GM23338 (cell line): ENCODE data around the gene SCP2. TPM values are rescaled to one million over a fixed set of nuclear protein-coding genes. Genes with fewer than 3 reads are reported as not detected.

ENCODE experiments used
- ATAC-seq: fragments of 200-7000 bp; cut with Tn5 transposase; 3 replicates; pipeline ENCODE4 v1.9.1; 2020
- DNase-seq: peaks from one replicate; pipeline ENCODE4 v3.0.0-alpha.2; 2015; ENCODE audit warnings: low spot score
- H2AFZ ChIP-seq: fragments of 200-600 bp; sonication (generic); 2 replicates; pipeline ENCODE4 v1.8.0; 2016; ENCODE audit warnings: antibody characterized with exemption, mild to moderate bottlenecking, moderate library complexity
- H3F3A ChIP-seq: fragments of 200-600 bp; sonication (generic); replicated peaks from 2 replicates; pipeline ENCODE4 v1.8.0; 2017; ENCODE audit warnings: antibody characterized with exemption, mixed run types, low read depth
- H3K27ac ChIP-seq: fragments of 200-600 bp; sonication (generic); 2 replicates; pipeline ENCODE4 v1.6.1; 2016; ENCODE audit warnings: low read depth
- H3K27me3 ChIP-seq: fragments of 200-600 bp; sonication (generic); 2 replicates; pipeline ENCODE4 v1.8.0; 2016; ENCODE audit warnings: mild to moderate bottlenecking, mixed run types, moderate library complexity; ENCODE audit not compliant: insufficient read depth
- H3K36me3 ChIP-seq: fragments of 200-600 bp; sonication (generic); 2 replicates; pipeline ENCODE4 v1.8.0; 2016; ENCODE audit warnings: mild to moderate bottlenecking; ENCODE audit not compliant: insufficient read depth
- H3K4me1 ChIP-seq: fragments of 200-600 bp; sonication (generic); 2 replicates; pipeline ENCODE4 v1.8.0; 2016; ENCODE audit warnings: mild to moderate bottlenecking, moderate library complexity; ENCODE audit not compliant: insufficient read depth
- H3K4me2 ChIP-seq: fragments of 200-600 bp; sonication (generic); 2 replicates; pipeline ENCODE4 v1.7.1; 2017; ENCODE audit warnings: mixed run types
- H3K4me3 ChIP-seq: fragments of 200-600 bp; sonication (generic); 2 replicates; pipeline ENCODE4 v1.6.1; 2016; ENCODE audit warnings: mixed run types
- H3K79me2 ChIP-seq: fragments of 200-600 bp; sonication (generic); replicated peaks from 2 replicates; pipeline ENCODE4 v1.8.0; 2017; ENCODE audit warnings: mild to moderate bottlenecking; ENCODE audit not compliant: insufficient read depth
- H3K9me2 ChIP-seq: fragments of 200-600 bp; sonication (generic); 2 replicates; pipeline ENCODE4 v1.8.0; 2017; ENCODE audit not compliant: insufficient read depth
- H4K20me1 ChIP-seq: fragments of 200-600 bp; sonication (generic); replicated peaks from 2 replicates; pipeline ENCODE4 v1.8.0; 2017; ENCODE audit warnings: mild to moderate bottlenecking; ENCODE audit not compliant: insufficient read depth
- H3K27ac Mint-ChIP-seq: 2 replicates; pipeline ENCODE4 v1.8.0; 2020; ENCODE audit warnings: inconsistent platforms, mild to moderate bottlenecking, moderate library complexity, mixed read lengths
- H3K27me3 Mint-ChIP-seq: 3 replicates; pipeline ENCODE4 v1.8.0; 2022; ENCODE audit warnings: low read depth, mild to moderate bottlenecking, moderate library complexity, mixed read lengths, inconsistent platforms; ENCODE audit not compliant: insufficient read depth, poor library complexity
- H3K36me3 Mint-ChIP-seq: 3 replicates; pipeline ENCODE4 v1.8.0; 2021; ENCODE audit warnings: low read depth, mild to moderate bottlenecking, inconsistent platforms, moderate library complexity, mixed read lengths
- H3K4me1 Mint-ChIP-seq: 3 replicates; pipeline ENCODE4 v1.8.0; 2020; ENCODE audit warnings: mild to moderate bottlenecking, inconsistent platforms, mixed read lengths
- H3K4me3 Mint-ChIP-seq: 3 replicates; pipeline ENCODE4 v1.8.0; 2021; ENCODE audit warnings: moderate library complexity, mild to moderate bottlenecking, inconsistent platforms, mixed read lengths
- H3K9me3 Mint-ChIP-seq: 3 replicates; pipeline ENCODE4 v1.8.0; 2020; ENCODE audit warnings: moderate library complexity, mild to moderate bottlenecking, inconsistent platforms, mixed read lengths
- CREB1 ChIP-seq: fragments of 250-450 bp; sonication (Bioruptor Pico); IDR thresholded peaks from 2 replicates; pipeline ENCODE4 v1.5.0; 2020; ENCODE audit warnings: low read depth, mild to moderate bottlenecking, moderate library complexity
- EZH2 ChIP-seq: fragments of 200-600 bp; sonication (generic); IDR thresholded peaks from one replicate; pipeline ENCODE4 v1.8.0; 2017; ENCODE audit warnings: antibody characterized with exemption, mild to moderate bottlenecking, low read depth; ENCODE audit not compliant: unreplicated experiment
- JUNB ChIP-seq: IDR thresholded peaks from one replicate; pipeline ENCODE4 v1.6.1; 2016; ENCODE audit warnings: antibody characterized with exemption; ENCODE audit not compliant: unreplicated experiment
- NANOG ChIP-seq: IDR thresholded peaks from 2 replicates; pipeline ENCODE4 v1.6.1; 2016; ENCODE audit warnings: antibody characterized with exemption, borderline replicate concordance
- POLR2AphosphoS5 ChIP-seq: IDR thresholded peaks from 2 replicates; pipeline ENCODE4 v1.6.1; 2016; ENCODE audit warnings: antibody characterized with exemption, low read depth
- STAT1 ChIP-seq: IDR thresholded peaks from one replicate; pipeline ENCODE4 v1.6.1; 2016; ENCODE audit warnings: antibody characterized with exemption; ENCODE audit not compliant: unreplicated experiment
- ZNF114 ChIP-seq: fragments of 250-450 bp; sonication (Bioruptor Pico); IDR thresholded peaks from 2 replicates; pipeline ENCODE4 v1.5.0; 2020; ENCODE audit warnings: mild to moderate bottlenecking, moderate library complexity
- ZNF331 ChIP-seq: fragments of 250-450 bp; sonication (Bioruptor Pico); IDR thresholded peaks from 2 replicates; pipeline ENCODE4 v1.5.0; 2020; ENCODE audit warnings: low read depth, mild to moderate bottlenecking, moderate library complexity
- polyA plus RNA-seq: library from polyadenylated mRNA; unstranded; fragments of >200 nt; fragmentation: Nextera tagmentation; extraction: Ambion mirVana; gene quantifications from 2 replicates; pipeline ENCODE4 v1.2.1, GENCODE V29; 2016
- total RNA-seq: library from RNA; depleted of rRNA; stranded (reverse); fragments of >200 nt; shearing (Covaris generic); gene quantifications from 2 replicates; pipeline ENCODE4 v1.2.3, GENCODE V29; 2014
- TF ChIP-seq, protein P1 (sequence below): IDR thresholded peaks from one replicate; pipeline ENCODE4 v1.6.1; 2018; ENCODE audit warnings: antibody characterized with exemption; ENCODE audit not compliant: unreplicated experiment
- TF ChIP-seq, protein P2 (sequence below), 2 experiments: fragments of 200-600 bp in 1 of 2; sonication (generic) in 1 of 2; conservative IDR thresholded peaks; 2 replicates each; pipeline versions ENCODE4 v1.5.1 to v1.6.1; 2016 to 2017; ENCODE audit warnings: antibody characterized with exemption in 2 of 2, low read depth in 2 of 2, mild to moderate bottlenecking in 2 of 2, moderate library complexity in 1 of 2

SCP2 gene
- total and polyA plus RNA-seq, 2 experiments from 2014 or later, result 66.3 to 116 TPM

DNA sequence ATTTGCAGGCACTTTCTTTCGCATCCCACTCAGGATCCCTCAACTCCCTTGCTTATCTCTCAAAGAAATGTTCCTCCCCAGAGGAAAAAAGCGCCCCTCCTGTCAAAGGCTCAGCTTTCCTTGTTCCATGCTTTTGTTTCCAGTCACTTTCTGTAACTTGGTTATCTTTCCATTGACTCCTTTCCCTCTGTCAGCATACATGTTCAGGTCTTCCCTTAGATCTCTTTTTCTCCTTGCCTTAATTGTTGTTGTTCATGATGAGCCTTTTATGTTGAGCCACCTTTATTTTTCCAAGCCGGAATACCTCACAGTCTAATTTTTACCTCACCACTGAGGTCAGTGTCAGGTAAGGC is 88.4 kb downstream of the SCP2 start (continued):
- no peak for TF ChIP-seq STAT1
- no peak for TF ChIP-seq EZH2
- TF ChIP-seq JUNB, result no peak
- no peak for TF ChIP-seq NANOG
- TF ChIP-seq, protein P1, sequence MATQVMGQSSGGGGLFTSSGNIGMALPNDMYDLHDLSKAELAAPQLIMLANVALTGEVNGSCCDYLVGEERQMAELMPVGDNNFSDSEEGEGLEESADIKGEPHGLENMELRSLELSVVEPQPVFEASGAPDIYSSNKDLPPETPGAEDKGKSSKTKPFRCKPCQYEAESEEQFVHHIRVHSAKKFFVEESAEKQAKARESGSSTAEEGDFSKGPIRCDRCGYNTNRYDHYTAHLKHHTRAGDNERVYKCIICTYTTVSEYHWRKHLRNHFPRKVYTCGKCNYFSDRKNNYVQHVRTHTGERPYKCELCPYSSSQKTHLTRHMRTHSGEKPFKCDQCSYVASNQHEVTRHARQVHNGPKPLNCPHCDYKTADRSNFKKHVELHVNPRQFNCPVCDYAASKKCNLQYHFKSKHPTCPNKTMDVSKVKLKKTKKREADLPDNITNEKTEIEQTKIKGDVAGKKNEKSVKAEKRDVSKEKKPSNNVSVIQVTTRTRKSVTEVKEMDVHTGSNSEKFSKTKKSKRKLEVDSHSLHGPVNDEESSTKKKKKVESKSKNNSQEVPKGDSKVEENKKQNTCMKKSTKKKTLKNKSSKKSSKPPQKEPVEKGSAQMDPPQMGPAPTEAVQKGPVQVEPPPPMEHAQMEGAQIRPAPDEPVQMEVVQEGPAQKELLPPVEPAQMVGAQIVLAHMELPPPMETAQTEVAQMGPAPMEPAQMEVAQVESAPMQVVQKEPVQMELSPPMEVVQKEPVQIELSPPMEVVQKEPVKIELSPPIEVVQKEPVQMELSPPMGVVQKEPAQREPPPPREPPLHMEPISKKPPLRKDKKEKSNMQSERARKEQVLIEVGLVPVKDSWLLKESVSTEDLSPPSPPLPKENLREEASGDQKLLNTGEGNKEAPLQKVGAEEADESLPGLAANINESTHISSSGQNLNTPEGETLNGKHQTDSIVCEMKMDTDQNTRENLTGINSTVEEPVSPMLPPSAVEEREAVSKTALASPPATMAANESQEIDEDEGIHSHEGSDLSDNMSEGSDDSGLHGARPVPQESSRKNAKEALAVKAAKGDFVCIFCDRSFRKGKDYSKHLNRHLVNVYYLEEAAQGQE, result no peak
- no peak for TF ChIP-seq ZNF331 (CRISPR knock-in tag)
- TF ChIP-seq, protein P2, sequence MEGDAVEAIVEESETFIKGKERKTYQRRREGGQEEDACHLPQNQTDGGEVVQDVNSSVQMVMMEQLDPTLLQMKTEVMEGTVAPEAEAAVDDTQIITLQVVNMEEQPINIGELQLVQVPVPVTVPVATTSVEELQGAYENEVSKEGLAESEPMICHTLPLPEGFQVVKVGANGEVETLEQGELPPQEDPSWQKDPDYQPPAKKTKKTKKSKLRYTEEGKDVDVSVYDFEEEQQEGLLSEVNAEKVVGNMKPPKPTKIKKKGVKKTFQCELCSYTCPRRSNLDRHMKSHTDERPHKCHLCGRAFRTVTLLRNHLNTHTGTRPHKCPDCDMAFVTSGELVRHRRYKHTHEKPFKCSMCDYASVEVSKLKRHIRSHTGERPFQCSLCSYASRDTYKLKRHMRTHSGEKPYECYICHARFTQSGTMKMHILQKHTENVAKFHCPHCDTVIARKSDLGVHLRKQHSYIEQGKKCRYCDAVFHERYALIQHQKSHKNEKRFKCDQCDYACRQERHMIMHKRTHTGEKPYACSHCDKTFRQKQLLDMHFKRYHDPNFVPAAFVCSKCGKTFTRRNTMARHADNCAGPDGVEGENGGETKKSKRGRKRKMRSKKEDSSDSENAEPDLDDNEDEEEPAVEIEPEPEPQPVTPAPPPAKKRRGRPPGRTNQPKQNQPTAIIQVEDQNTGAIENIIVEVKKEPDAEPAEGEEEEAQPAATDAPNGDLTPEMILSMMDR (conservative IDR thresholded peaks at IDR 0.05; ENCODE audit: low read depth in 2 of 2), result no peak
- no peak for TF ChIP-seq ZNF114 (CRISPR knock-in tag)
- no peak for TF ChIP-seq CREB1 (CRISPR knock-in tag)
- TF ChIP-seq POLR2AphosphoS5, result no peak

DNA sequence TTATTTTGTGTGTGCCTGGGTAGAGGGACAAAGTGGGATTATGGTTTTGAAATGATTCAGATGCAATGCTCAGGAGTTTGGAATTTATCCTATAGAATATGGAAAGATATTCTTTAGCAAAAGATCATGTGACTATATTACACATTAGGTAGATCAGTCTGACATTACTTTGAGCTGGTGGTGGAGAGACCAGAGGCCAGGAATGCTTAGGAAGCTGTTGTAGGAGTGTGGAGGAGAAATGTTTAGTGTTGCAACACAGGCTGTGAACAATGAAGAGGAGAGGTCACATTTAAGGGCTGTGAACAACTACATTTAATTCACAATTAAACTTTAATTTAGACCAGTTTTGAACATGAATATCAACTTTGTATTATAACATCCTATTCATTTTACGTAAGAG is 89.6 kb downstream of the SCP2 start:
- no peak for ATAC-seq
- no peak overlapping the region for H3K4me3 Mint-ChIP-seq
- no peak for TF ChIP-seq POLR2AphosphoS5
- TF ChIP-seq EZH2, result no peak
- TF ChIP-seq ZNF331 (CRISPR knock-in tag), result no peak
- TF ChIP-seq, protein P1, result no peak
- TF ChIP-seq STAT1, result no peak
- TF ChIP-seq, protein P2 (conservative IDR thresholded peaks at IDR 0.05; ENCODE audit: low read depth in 2 of 2), result no peak
- no peak for TF ChIP-seq JUNB

More for the DNA sequence above, 89.6 kb downstream of the SCP2 start:
- H3K36me3 ChIP-seq, result no peaks in the 10 kb centered on the region
- no peak overlapping the region for H3K27ac Mint-ChIP-seq
- H3K4me2 ChIP-seq, result no peak overlapping the region
- H3K9me3 Mint-ChIP-seq, result no peaks in the 10 kb centered on the region
- peaks cover 2% of the 10 kb centered on the region for H3K27me3 Mint-ChIP-seq
- no peaks in the 10 kb centered on the region for H3K9me2 ChIP-seq
- peaks cover 10% of the 10 kb centered on the region; the same call in 1 of the 2 replicates for H3K4me1 ChIP-seq
- peaks cover 13% of the 10 kb centered on the region; the same call in 2 of the 3 replicates for H3K4me1 Mint-ChIP-seq
- H3K27ac ChIP-seq, result no peak overlapping the region
- no peaks in the 10 kb centered on the region for H3K36me3 Mint-ChIP-seq
- H4K20me1 ChIP-seq, result no peaks in the 10 kb centered on the region
- H3K4me3 ChIP-seq, result no peak overlapping the region
- H3F3A ChIP-seq, result no peaks in the 10 kb centered on the region
- no peak overlapping the region for H2AFZ ChIP-seq
- peaks cover 14% of the 10 kb centered on the region; the same call in 1 of the 2 replicates for H3K79me2 ChIP-seq
- no peaks in the 10 kb centered on the region for H3K27me3 ChIP-seq
- no peak for DNase-seq
